Gastroesophageal sphincter (tissue), 4 donors: Measurements from ENCODE around the gene PKDCC. TPM values are rescaled to one million over a fixed set of nuclear protein-coding genes. Genes with fewer than 3 reads are reported as not detected.

Experiments used
- ATAC-seq: fragments of 150-250 bp; one replicate; pipeline ENCODE4 v1.9.1; 2016; ENCODE audit warnings: mild to moderate bottlenecking, moderate library complexity
- H3K27ac ChIP-seq, 4 donors: fragments of 200-600 bp; sonication (generic) in 3 of 4; 1 replicate in 3 of 4; 2 replicates in 1 of 4; pipeline ENCODE4 v1.5.1; 2016 to 2019
- H3K27me3 ChIP-seq: fragments of 200-600 bp; sonication (generic); one replicate; pipeline ENCODE4 v1.5.1; 2019
- H3K36me3 ChIP-seq, 2 donors: fragments of 200-600 bp; sonication (generic); one replicate each; pipeline ENCODE4 v1.5.1; 2019; ENCODE audit warnings: control low read depth in 1 of 2
- H3K4me1 ChIP-seq, 3 donors: fragments of 200-600 bp; sonication (generic); 1 replicate in 2 of 3; 2 replicates in 1 of 3; pipeline ENCODE4 v1.5.1; 2016 to 2019; ENCODE audit warnings: control low read depth in 2 of 3
- H3K4me3 ChIP-seq, 2 donors: fragments of 200-600 bp; sonication (generic); one replicate each; pipeline ENCODE4 v1.5.1; 2019; ENCODE audit warnings: mild to moderate bottlenecking in 1 of 2, moderate library complexity in 1 of 2
- H3K9me3 ChIP-seq, 3 donors: fragments of 200-600 bp; sonication (generic); one replicate each; pipeline ENCODE4 v1.5.1; 2017 to 2019; ENCODE audit warnings: control low read depth in 2 of 3
- EP300 ChIP-seq: sonication (generic); formaldehyde crosslinking; IDR thresholded peaks from one replicate; pipeline ENCODE4 v1.6.1; 2017; ENCODE audit warnings: antibody characterized with exemption, mild to moderate bottlenecking
- POLR2A ChIP-seq, 2 donors: fragments of 450-650 bp; IDR thresholded peaks; one replicate each; pipeline ENCODE4 v1.6.1; 2017; ENCODE audit warnings: antibody characterized with exemption in 2 of 2, mild to moderate bottlenecking in 2 of 2, moderate library complexity in 1 of 2
- POLR2AphosphoS5 ChIP-seq: sonication (generic); formaldehyde crosslinking; IDR thresholded peaks from one replicate; pipeline ENCODE4 v1.6.1; 2017; ENCODE audit warnings: antibody characterized with exemption
- WGBS, 2 donors: methylation state at CpG; one replicate each; pipeline ENCODE4 v1.1.5; 2018; ENCODE audit warnings: low coverage in 1 of 2; 5-methylcytosine and 5-hydroxymethylcytosine counted together
- total RNA-seq, 4 donors: library from RNA; depleted of rRNA; stranded (reverse); fragments of >200 nt; gene quantifications; one replicate each; pipeline ENCODE4 v1.1.0, GENCODE V29; 2016
- TF ChIP-seq, protein P1 (sequence below), 4 experiments: fragments of 200-600 bp in 2 of 4; fragments of 450-650 bp in 2 of 4; sonication (generic) in 1 of 4; IDR thresholded peaks; one replicate each; pipeline ENCODE4 v1.5.1; 2017 to 2019; ENCODE audit warnings: antibody characterized with exemption in 4 of 4, mild to moderate bottlenecking in 2 of 4, moderate library complexity in 2 of 4

Gene PKDCC
- total RNA-seq, 4 donors from 2014 or later, result 89.0 to 277 (median 194) TPM

DNA sequence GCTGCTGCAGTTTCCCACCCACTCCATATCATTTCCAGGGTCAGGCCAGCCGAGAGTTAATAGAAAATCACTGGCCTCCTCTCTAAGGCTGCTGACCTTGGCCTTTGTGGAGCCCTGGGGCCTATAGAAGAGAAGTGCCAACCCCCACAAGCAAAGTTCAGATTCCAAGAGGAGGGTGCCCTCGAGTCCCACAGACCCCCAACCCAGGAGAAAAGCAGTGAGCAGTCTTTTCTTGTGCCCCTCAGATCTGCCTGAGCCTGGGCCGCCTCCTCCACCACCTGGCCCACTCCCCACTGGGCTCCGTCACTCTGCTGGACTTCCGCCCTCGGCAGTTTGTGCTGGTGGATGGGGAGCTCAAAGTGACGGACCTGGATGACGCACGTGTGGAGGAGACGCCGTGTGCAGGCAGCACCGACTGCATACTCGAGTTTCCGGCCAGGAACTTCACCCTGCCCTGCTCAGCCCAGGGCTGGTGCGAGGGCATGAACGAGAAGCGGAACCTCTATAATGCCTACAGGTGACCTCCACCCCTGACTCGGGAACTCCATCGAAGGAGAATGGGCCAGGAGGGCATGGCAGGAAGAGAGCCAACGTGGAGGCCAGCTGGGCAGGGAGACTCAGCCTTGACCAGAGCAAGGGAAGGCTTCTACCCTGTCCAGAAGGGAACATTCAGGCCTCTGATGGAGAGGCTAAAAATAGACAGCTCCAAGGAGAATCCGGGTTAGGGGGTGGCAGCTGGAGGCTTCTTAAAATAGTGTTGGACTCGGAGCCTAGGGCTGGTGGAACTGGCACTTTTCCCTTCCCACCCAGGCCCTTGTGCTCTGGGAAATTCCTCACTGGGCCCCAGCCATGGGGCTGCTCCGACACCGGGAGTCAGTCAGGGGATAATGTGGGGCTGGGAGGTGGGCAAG lies 6.2 kb downstream of the PKDCC start:
- peaks cover 0 to 44% of the 10 kb centered on the region in 2 donors for H3K36me3 ChIP-seq
- H3K27ac ChIP-seq, result peak overlapping the region; percentile 84 to 99 (median 97)
- no peaks in the 10 kb centered on the region for H3K27me3 ChIP-seq
- H3K9me3 ChIP-seq, result no peaks in the 10 kb centered on the region
- peaks cover 12 to 96% (median 41%) of the 10 kb centered on the region in 3 donors for H3K4me1 ChIP-seq
- ATAC-seq, result peak; percentile 78
- H3K4me3 ChIP-seq, result peak overlapping the region in 1 of 2 donors; percentile 79
- TF ChIP-seq EP300 (peak; percentile 70), POLR2AphosphoS5 (peak; percentile 69), POLR2A (IDR thresholded peaks at IDR 0.05) (peak; percentile 10 to 23)
- TF ChIP-seq, protein P1, sequence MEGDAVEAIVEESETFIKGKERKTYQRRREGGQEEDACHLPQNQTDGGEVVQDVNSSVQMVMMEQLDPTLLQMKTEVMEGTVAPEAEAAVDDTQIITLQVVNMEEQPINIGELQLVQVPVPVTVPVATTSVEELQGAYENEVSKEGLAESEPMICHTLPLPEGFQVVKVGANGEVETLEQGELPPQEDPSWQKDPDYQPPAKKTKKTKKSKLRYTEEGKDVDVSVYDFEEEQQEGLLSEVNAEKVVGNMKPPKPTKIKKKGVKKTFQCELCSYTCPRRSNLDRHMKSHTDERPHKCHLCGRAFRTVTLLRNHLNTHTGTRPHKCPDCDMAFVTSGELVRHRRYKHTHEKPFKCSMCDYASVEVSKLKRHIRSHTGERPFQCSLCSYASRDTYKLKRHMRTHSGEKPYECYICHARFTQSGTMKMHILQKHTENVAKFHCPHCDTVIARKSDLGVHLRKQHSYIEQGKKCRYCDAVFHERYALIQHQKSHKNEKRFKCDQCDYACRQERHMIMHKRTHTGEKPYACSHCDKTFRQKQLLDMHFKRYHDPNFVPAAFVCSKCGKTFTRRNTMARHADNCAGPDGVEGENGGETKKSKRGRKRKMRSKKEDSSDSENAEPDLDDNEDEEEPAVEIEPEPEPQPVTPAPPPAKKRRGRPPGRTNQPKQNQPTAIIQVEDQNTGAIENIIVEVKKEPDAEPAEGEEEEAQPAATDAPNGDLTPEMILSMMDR (IDR thresholded peaks at IDR 0.05), result no peak
- WGBS, 2 donors, result 20 to 41% methylated on average over 2 to 3 of the region's 24 CpGs

DNA sequence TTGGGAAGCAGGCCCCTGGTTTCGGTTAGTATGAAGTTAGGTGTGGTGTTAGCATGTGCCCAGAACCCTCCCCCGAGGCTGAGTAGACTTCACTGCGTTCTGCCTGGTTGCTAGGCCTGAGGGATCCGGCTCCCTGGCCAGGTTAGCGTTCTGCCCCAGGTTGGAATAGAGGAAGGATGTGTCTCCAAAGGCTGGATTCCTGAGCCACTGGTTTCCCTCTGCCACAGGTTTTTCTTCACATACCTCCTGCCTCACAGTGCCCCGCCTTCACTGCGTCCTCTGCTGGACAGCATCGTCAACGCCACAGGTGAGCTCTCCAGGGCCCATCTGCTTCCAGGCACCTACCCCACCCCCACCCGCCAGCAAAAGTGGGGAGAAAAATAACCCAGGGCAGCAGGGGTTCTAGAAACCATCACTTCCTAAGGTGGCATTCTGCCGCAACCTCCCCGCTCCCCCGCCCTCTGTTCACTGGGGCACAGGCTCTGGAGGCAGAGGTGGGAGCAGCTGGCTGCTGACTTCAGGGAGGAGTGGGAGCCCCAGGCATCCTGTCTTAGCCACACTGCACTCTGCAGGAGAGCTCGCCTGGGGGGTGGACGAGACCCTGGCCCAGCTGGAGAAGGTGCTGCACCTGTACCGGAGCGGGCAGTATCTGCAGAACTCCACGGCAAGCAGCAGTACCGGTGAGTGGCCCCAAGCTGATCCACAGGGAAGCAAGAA lies 7.1 kb downstream of the PKDCC start:
- H3K36me3 ChIP-seq, result peaks cover 0 to 53% of the 10 kb centered on the region in 2 donors
- H3K27me3 ChIP-seq, result no peaks in the 10 kb centered on the region
- no peak for ATAC-seq
- peak overlapping the region in 1 of 2 donors; percentile 79 for H3K4me3 ChIP-seq
- WGBS, 2 donors, result 63% methylated on average over 4 of the region's 19 CpGs; no CpG with 5 or more reads in 1 of the 2 donors
- H3K4me1 ChIP-seq, result peaks cover 12 to 100% (median 41%) of the 10 kb centered on the region in 3 donors
- no peak for TF ChIP-seq POLR2A (IDR thresholded peaks at IDR 0.05)
- TF ChIP-seq, protein P1 (IDR thresholded peaks at IDR 0.05), result peak in 2 of 4 experiments; percentile 7 to 16
- peak overlapping the region; percentile 84 to 99 (median 97) for H3K27ac ChIP-seq
- H3K9me3 ChIP-seq, result no peaks in the 10 kb centered on the region

- Histone ChIP-seq H3K4me3 (no peak overlapping the region), H3K36me3 (peaks cover 0 to 53% of the 10 kb centered on the region in 2 donors), H3K4me1 (peaks cover 12 to 100% (median 46%) of the 10 kb centered on the region in 3 donors), H3K27ac (peak overlapping the region; percentile 84 to 99 (median 97)), H3K9me3 (no peaks in the 10 kb centered on the region), H3K27me3 (no peaks in the 10 kb centered on the region)
- TF ChIP-seq POLR2A (IDR thresholded peaks at IDR 0.05) (no peak), POLR2AphosphoS5 (no peak), EP300 (no peak)
- TF ChIP-seq, protein P1 (IDR thresholded peaks at IDR 0.05), result no peak
- ATAC-seq, result no peak
- 29 to 60% methylated on average over 1 to 3 of the region's 4 CpGs for WGBS, 2 donors
These were observed 8.0 kb downstream of the PKDCC start for GRCh38 chr2:42055573-42056514.

DNA sequence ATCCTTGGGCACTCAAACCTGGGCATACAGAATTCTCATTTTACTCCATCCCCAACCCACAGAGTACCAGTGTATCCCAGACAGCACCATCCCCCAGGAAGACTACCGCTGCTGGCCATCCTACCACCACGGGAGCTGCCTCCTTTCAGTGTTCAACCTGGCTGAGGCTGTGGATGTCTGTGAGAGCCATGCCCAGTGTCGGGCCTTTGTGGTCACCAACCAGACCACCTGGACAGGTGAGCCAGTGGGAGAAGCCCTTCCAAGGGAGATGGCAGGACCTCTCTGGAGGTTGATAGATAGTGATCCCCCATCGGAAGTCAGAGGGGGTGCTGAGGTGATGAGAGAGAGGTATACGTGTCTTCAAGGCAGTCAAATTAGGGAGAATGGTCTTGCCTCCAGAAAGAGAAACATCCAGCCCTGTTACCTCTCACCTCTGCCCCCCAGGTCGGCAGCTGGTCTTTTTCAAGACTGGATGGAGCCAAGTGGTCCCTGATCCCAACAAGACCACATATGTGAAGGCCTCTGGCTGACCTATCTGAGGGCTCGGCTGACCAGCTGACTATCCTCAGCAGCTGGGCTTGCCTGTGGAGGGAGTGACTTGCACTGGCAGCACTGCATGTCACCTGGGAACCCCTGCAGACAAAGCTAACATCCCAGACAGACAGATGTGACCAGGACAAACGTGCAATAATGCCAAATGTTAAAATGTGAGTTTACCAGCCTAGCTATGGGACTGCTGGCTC lies 9.5 kb downstream of the PKDCC start:
- Histone ChIP-seq H3K9me3 (no peaks in the 10 kb centered on the region), H3K27me3 (no peaks in the 10 kb centered on the region), H3K4me1 (peaks cover 17 to 100% (median 50%) of the 10 kb centered on the region in 3 donors), H3K4me3 (no peak overlapping the region), H3K27ac (peak overlapping the region; percentile 23 to 97 (median 88)), H3K36me3 (peaks cover 0 to 53% of the 10 kb centered on the region in 2 donors)
- ATAC-seq, result no peak
- whole genome bisulfite sequencing, 2 donors, result 65 to 70% methylated on average over 2 to 5 of the region's 8 CpGs
- TF ChIP-seq EP300 (no peak), POLR2AphosphoS5 (no peak), POLR2A (IDR thresholded peaks at IDR 0.05) (no peak)
- TF ChIP-seq, protein P1 (IDR thresholded peaks at IDR 0.05), result no peak
